Retinal pigment epithelial cell (primary cell): ENCODE results near the gene PPP1R14D.

ENCODE experiments used
- DNase-seq: peaks from one replicate; pipeline ENCODE4 v3.0.0-alpha.2; 2010; ENCODE audit warnings: low read depth
- H3K4me3 ChIP-seq: 2 replicates; pipeline ENCODE4 v1.5.1; 2011; ENCODE audit warnings: mild to moderate bottlenecking, low read length, control low read depth, moderate library complexity
- CTCF ChIP-seq: conservative IDR thresholded peaks from 2 replicates; pipeline ENCODE4 v1.5.1; 2011; ENCODE audit warnings: low read depth, low read length, control low read depth, inconsistent platforms

Gene PPP1R14D

GRCh38 chr15:40771242-40771641 is 57.3 kb downstream of the PPP1R14D start:
- TF ChIP-seq CTCF = no peak
- no peak overlapping the region for H3K4me3 ChIP-seq

GRCh38 chr15:40770147-40770721 is 58.3 kb downstream of the PPP1R14D start:
- no peak for TF ChIP-seq CTCF
- DNase-seq = no peak
- H3K4me3 ChIP-seq = no peak overlapping the region

More at GRCh38 chr15:40771242-40771641, 57.3 kb downstream of the PPP1R14D start:
- DNase-seq = no peak

GRCh38 chr15:40769274-40770146 is 59.0 kb downstream of the PPP1R14D start, which contains the start of gene C15orf62:
C15orf62 (plus strand) TSS chr15:40769980; CDS start chr15:40770496, 516 bp downstream.
- no peak for TF ChIP-seq CTCF
- no peak for DNase-seq
- no peak within 1 kb of the TSS for H3K4me3 ChIP-seq

- no peak for TF ChIP-seq CTCF
- DNase-seq = no peak
Measured at GRCh38 chr15:40768521-40769273, 59.8 kb downstream of the PPP1R14D start.

GRCh38 chr15:40767838-40768500 is 60.5 kb downstream of the PPP1R14D start:
- no peak for TF ChIP-seq CTCF
- H3K4me3 ChIP-seq = no peak overlapping the region
- no peak for DNase-seq

More at GRCh38 chr15:40768521-40769273, 59.8 kb downstream of the PPP1R14D start:
- H3K4me3 ChIP-seq = no peak overlapping the region

- no peak overlapping the region for H3K4me3 ChIP-seq
- no peak for DNase-seq
- no peak for TF ChIP-seq CTCF
Measured at GRCh38 chr15:40766906-40767837, 61.3 kb downstream of the PPP1R14D start.
